GM20000 (cell line): ENCODE results near the gene ATG4C.

Experiments used
- DNase-seq: peaks from one replicate; pipeline ENCODE4 v3.0.0; 2012; ENCODE audit warnings: low spot score
- TF ChIP-seq, protein P1 (sequence below): IDR thresholded peaks from 2 replicates; pipeline ENCODE4 v1.5.1; 2012; ENCODE audit warnings: mild to moderate bottlenecking, control low read depth; ENCODE audit errors: extremely low read depth, missing control alignments

Gene ATG4C

GRCh38 chr1:62905309-62905708 lies 121.4 kb downstream of the ATG4C start:
- DNase-seq, result no peak
- TF ChIP-seq, protein P1, sequence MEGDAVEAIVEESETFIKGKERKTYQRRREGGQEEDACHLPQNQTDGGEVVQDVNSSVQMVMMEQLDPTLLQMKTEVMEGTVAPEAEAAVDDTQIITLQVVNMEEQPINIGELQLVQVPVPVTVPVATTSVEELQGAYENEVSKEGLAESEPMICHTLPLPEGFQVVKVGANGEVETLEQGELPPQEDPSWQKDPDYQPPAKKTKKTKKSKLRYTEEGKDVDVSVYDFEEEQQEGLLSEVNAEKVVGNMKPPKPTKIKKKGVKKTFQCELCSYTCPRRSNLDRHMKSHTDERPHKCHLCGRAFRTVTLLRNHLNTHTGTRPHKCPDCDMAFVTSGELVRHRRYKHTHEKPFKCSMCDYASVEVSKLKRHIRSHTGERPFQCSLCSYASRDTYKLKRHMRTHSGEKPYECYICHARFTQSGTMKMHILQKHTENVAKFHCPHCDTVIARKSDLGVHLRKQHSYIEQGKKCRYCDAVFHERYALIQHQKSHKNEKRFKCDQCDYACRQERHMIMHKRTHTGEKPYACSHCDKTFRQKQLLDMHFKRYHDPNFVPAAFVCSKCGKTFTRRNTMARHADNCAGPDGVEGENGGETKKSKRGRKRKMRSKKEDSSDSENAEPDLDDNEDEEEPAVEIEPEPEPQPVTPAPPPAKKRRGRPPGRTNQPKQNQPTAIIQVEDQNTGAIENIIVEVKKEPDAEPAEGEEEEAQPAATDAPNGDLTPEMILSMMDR, result no peak

DNA sequence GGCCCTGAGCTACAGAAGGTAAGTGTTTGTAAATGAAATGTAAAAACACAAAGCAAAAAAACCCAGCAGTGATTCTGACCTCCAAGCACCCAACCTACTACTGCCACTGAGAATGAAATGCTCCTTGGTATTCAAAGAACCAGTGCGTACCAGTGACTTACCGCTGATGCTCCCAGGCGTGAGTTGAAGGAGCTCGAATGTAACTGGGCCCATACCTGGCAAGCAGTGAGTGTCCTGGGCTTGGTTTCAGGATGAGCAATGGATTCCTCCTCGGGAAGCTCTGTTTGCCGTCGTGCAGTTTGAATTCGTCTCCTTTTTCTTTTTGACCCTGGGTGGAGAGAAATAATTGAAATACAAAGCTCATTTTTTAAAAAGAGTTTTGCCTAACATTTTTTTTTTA lies 121.9 kb downstream of the ATG4C start:
- TF ChIP-seq, protein P1, result no peak
- DNase-seq, result no peak

DNA sequence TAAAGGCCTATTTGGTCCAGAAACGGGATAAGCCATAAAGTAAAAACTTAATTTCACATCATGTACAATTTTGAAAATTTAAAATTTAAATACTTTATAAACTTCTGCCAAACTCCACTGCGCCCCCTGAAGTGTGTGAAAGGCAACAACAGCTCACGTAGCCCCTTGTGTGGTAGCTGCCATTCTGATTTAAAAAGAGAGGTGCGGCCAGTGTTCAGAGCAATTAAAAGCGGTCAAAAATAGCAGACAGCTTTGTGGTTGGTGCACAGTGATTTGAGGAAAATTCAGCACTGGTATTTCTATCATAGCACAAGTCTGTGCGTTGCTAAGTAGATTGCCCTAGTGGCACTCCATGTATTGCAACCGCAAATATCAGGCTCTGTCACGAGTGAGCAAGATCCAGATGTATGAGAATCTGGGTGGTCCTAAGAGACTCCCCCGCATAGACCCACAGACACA lies 122.5 kb downstream of the ATG4C start:
- TF ChIP-seq, protein P1, result no peak
- peak; percentile 8 for DNase-seq

DNA sequence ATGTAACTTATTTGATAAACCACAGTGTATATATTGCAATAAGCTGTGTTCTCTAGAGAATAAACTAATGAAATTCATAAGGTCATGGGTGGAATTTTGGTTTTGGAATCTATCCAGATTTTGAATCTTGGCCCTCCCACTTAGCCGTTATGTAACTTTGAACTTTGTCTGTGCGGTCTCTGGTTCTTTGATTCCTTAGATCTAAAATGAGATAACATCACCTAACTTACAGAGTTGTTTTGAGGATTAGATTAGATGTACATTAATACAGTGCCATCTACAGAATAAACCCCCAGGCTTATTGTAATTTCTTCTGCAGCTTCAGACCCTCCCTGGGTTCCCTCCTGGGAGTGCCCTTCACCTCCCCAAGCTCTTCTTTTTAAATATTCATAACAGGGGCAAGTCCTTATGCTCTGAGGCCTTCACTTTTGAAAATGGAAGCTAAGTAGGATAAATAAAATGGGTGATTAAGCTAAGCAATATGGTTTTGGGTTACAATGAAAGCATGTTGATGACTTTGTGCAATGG lies 124.3 kb downstream of the ATG4C start:
- no peak for DNase-seq
- TF ChIP-seq, protein P1, result no peak

GRCh38 chr1:62912028-62912638 lies 128.2 kb downstream of the ATG4C start:
- peak; percentile 14 for DNase-seq
- TF ChIP-seq, protein P1, result peak; percentile 74
